GM19238 (cell line): Measurements from ENCODE around the gene ZNF235.
A peak's percentile ranks its signal among the peaks of the same experiment; 100 is the strongest.
"Not testable (repeated sequence)": the region's sequence is repeated elsewhere in the genome, so short reads cannot be mapped to it uniquely, and the experiment has no call there.

Experiments
- DNase-seq: peaks from one replicate; pipeline ENCODE4 v3.0.0; 2011; ENCODE audit warnings: low spot score; ENCODE audit not compliant: insufficient read length

The ZNF235 gene

DNA sequence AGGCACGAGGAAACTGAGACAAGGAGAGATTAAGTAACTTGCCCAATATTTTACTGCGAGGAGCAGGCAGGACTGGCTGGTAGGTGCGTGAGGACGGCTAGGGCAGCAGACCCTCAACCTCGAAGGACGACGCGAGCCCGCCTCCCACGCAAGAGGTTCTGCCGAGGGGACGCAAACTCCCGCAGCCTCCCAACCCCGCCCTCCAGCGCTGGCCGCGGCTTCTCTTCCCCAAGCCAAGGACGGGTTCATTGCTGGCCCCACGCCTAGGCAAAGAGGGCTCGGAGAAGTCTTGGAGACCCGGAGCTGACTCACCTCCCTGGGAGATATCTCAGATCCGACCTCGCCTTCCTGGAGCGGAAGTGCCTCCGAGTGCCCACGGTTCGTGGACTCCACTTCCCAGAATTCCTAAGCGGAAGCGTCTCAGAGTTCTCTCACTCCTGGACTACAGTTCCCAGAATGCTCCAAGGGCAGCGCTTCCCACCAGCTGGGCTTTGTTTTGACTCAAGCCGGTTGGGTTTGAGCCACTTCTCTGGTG, at the start of gene ZNF235:
TSS of gene ZNF235 (minus strand) at position 367 of the 535 bp plus-strand sequence. CDS start 1,621 bp downstream, outside the sequence.
- peak; percentile 78 for DNase-seq

DNA sequence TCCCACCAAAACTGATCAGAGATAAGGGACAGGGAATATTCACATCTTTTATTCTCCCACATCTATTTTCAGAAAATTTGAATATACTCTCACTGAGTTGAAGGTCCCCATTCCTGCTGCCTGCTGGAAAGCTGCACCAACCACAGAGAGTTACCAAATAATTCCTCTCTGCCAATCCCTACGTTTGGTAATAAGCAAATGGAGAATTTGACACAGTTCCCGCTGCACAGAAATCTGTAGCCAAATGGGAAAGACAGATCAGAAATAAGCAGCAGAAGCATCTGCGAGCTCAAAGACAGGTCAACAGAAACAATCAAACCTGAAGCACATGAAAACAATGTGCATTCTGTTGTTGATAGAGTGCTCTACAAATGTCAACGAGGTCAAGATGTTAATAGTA, 41.7 kb upstream of the ZNF235 start:
- DNase-seq, result no peak

DNA sequence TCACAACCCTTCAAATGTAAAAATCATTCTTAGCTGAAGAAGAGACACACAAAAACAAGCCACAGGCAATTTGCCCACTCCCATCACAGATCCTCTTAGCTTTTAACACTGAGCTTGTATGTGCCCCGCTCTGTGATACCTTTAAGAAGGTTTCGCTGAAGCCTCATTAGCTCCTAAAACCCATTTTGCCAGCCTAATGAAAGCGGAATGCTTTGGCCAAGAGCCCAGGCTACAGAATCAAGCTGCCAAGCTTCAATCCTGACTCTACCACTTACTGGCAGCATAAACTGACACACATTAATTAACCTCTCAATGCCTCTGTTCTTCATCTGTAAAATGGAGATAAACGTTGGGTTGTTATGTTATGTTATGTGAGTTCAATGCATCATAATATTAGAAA, 41.1 kb upstream of the ZNF235 start:
- DNase-seq, result no peak

DNA sequence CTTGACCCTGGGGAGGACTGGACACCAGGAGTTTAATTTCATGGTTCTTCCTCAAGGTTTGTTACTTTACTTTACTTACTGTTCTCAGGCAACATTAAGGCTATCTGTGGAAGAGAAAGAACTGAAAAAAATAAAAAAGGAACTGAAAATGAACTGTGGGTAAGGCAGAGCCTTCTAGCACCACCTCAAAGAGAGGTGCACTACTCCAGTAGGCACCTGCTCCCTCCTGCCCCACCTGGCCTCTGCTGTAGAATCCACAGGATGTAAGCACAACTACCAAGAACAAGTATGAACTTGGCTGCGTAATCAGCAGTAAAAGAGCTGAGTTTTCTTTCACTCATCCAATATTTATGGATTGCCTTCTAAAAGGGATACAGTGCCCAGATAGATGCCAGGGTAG, 39.4 kb upstream of the ZNF235 start:
- DNase-seq, result peak; percentile 4

- DNase-seq, result no peak
Observed at GRCh38 chr19:44341794-44342193, 37.0 kb upstream of the ZNF235 start.

GRCh38 chr19:44334639-44335038, 29.8 kb upstream of the ZNF235 start:
- not testable (repeated sequence) for DNase-seq

- DNase-seq, result no peak
Observed at GRCh38 chr19:44332145-44332544, 27.3 kb upstream of the ZNF235 start.

DNA sequence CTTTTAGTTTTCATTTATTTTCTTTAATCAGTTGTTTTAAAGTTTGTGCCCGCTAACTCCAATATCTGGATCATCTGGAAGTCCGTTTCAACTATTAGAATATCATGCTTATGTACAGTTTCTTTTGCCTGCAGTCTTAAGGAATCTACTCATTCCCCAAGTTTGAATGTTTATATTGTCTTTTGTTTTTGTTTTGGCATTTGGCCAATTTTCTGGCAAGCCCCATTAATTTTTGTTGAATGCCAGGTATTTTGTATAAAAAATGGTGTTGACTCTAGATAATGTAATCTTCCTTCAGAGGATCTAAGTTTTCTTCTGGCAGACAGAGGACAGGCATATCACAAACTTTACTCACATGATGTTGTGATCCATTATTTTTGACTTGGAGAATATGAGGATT, 11.1 kb upstream of the ZNF235 start:
- no peak for DNase-seq

GRCh38 chr19:44313231-44313630, 8.4 kb upstream of the ZNF235 start:
- no peak for DNase-seq

GRCh38 chr19:44308011-44308410, 3.2 kb upstream of the ZNF235 start:
- no peak for DNase-seq

- DNase-seq, result no peak
Observed at GRCh38 chr19:44306283-44306682, 1.5 kb upstream of the ZNF235 start.

- no peak for DNase-seq
Observed at GRCh38 chr19:44305457-44305856, 632 bp upstream of the ZNF235 start.

GRCh38 chr19:44303976-44304568, 753 bp downstream of the ZNF235 start:
- no peak for DNase-seq

DNA sequence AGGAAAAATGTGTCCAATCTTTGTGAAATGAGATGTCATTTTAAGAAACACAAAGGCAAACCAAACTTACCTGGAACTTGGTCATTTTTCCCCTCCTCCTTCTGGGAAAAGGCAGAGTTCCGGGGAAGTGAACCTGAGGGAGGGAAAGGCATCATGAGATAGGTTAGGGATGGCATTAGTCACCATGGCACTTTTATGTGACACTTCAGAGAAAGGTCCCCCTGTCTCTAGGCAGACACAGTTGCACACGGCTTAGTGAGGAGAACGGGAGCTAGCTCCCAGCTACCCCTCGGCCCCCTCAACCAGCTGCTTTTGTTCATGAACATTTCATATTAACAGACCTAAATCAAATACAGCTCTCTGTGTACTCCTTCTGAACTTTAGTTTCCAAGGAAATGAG, 1.5 kb downstream of the ZNF235 start:
- no peak for DNase-seq

DNA sequence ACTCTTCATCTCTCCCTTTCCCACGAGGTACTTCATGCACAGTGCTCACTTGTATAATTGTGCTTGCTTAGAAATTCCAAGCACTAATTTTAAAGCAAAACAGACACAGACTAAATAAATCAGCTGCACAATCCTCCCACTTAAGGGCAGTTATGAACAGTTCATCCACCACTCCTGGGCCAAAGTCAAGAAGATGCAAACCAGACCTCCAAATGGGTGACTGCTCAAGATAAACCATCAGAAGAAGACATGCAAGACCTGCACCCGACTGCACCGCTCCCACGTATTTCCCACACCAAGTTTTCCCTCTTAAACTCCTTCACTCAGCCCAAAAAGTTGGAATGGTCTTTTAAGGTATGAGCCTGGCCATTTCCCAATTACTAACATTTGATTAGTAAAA, 19.9 kb downstream of the ZNF235 start:
- no peak for DNase-seq

GRCh38 chr19:44282846-44283245, 22.0 kb downstream of the ZNF235 start:
- DNase-seq, result no peak

- DNase-seq, result no peak
Observed at GRCh38 chr19:44280916-44281315, 23.9 kb downstream of the ZNF235 start.

DNA sequence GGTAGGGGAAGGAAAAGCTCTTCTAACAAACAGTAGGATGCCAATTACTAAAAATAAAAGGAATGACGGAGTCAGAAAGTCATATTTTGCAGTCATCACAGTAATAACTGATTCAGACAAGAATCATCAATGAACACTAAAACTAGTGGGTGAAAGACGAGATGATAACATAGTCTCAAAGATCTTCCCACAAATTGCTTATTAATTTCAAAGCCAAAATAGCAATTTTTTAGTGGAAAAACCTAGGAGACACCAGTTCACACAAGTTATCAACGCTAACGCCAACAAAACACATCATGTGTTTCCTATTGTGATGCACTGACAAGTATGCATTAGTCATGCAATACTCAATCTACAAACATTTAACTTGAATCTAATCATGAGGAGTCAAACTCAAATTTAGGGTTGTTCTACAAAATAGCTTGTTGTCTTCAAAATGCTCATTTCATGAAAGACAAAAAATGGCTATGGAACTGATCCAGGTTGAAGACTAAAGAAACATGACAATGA, 26.6 kb downstream of the ZNF235 start:
- DNase-seq, result no peak

GRCh38 chr19:44277331-44277730, 27.5 kb downstream of the ZNF235 start:
- no peak for DNase-seq

- no peak for DNase-seq
Observed at GRCh38 chr19:44260695-44261446, 44.0 kb downstream of the ZNF235 start.

DNA sequence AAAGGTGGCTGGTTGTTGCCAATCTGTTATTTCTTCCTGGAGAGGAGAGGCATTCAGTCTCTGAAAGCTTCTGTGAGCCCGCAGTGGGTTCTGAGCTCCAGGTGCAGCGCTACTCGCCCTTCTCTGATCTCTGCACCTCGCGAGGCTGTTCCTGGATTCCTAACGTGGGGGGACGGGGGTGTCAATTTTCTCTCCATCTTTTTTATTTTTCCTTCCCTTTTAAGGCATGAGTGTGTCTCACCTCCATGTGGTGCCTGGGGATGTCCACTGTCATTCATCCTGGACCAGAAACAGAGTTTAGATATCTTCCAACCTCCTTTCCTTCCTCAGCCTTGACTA, 44.5 kb downstream of the ZNF235 start:
- DNase-seq, result no peak

GRCh38 chr19:44258835-44259413, 45.9 kb downstream of the ZNF235 start:
- no peak for DNase-seq
